HepG2 (cell line): ENCODE measurements around the gene UXS1. TPM values are rescaled to one million over a fixed set of nuclear protein-coding genes. Genes with fewer than 3 reads are reported as not detected.

Experiments
- BCL6 ChIP-seq: IDR thresholded peaks from 2 replicates; pipeline ENCODE4 v1.6.1; 2016; ENCODE audit warnings: missing genetic modification reagents, missing compliant biosample characterization
- BRD4 ChIP-seq: sonication (generic); formaldehyde crosslinking; IDR thresholded peaks from 2 replicates; pipeline ENCODE4 v1.4.0; 2020; ENCODE audit warnings: missing genetic modification reagents
- DMAP1 ChIP-seq: IDR thresholded peaks from 2 replicates; pipeline ENCODE4 v1.6.1; 2016
- HDAC2 ChIP-seq: sonication (generic); formaldehyde crosslinking; IDR thresholded peaks from 2 replicates; pipeline ENCODE4 v1.4.0; 2020; ENCODE audit warnings: missing genetic modification reagents
- HNF4A ChIP-seq: sonication (generic); formaldehyde crosslinking; IDR thresholded peaks from 2 replicates; pipeline ENCODE4 v1.4.0; 2020; ENCODE audit warnings: missing genetic modification reagents
- KLF11 ChIP-seq: IDR thresholded peaks from 2 replicates; pipeline ENCODE4 v1.6.1; 2016; ENCODE audit warnings: missing compliant biosample characterization
- MTF2 ChIP-seq: sonication (generic); formaldehyde crosslinking; IDR thresholded peaks from 2 replicates; pipeline ENCODE4 v1.5.0; 2020; ENCODE audit warnings: missing genetic modification reagents, borderline replicate concordance
- REPIN1 ChIP-seq: sonication (generic); formaldehyde crosslinking; IDR thresholded peaks from 2 replicates; pipeline ENCODE4 v1.8.0; 2022; ENCODE audit warnings: missing genetic modification reagents, low read depth, mild to moderate bottlenecking, borderline replicate concordance
- TEAD3 ChIP-seq: optimal IDR thresholded peaks from 2 replicates; pipeline ENCODE3; 2016; ENCODE audit warnings: borderline replicate concordance
- TEF ChIP-seq: sonication (generic); formaldehyde crosslinking; IDR thresholded peaks from 2 replicates; pipeline ENCODE4 v1.5.0; 2020; ENCODE audit warnings: missing genetic modification reagents
- TMF1 ChIP-seq: sonication (generic); formaldehyde crosslinking; IDR thresholded peaks from 2 replicates; pipeline ENCODE4 v1.8.1; 2022; ENCODE audit warnings: low read depth, missing genetic modification reagents
- ZNF331 ChIP-seq: sonication (generic); formaldehyde crosslinking; IDR thresholded peaks from 2 replicates; pipeline ENCODE4 v1.4.0; 2020; ENCODE audit warnings: missing genetic modification reagents
- ZNF567 ChIP-seq: sonication (generic); formaldehyde crosslinking; IDR thresholded peaks from 2 replicates; pipeline ENCODE4 v1.8.1; 2023; ENCODE audit warnings: mild to moderate bottlenecking, missing genetic modification reagents, borderline replicate concordance
- polyA plus RNA-seq, 8 experiments: library from polyadenylated mRNA; depleted of rRNA in 3 of 8; stranded (reverse) in 7 of 8; unstranded in 1 of 8; fragments of >200 nt; fragmentation: Illumina TruSeq in 4 of 8; extraction: Trizol in 4 of 8; gene quantifications; 2 replicates each; pipeline versions ENCODE4 v1.2.1 to v1.2.3, GENCODE V29; 2011 to 2016; ENCODE audit warnings: low read depth in 4 of 8, missing spikeins in 1 of 8, mixed read lengths in 1 of 8; ENCODE audit not compliant: insufficient read depth in 1 of 8
- total RNA-seq, 5 experiments: library from RNA; depleted of rRNA; stranded (reverse); fragments of >200 nt; fragmentation: Illumina TruSeq; extraction: Trizol; gene quantifications; 2 replicates each; pipeline ENCODE4 v1.2.3, GENCODE V29; 2016; ENCODE audit warnings: low read depth in 1 of 5
- TF ChIP-seq, protein P1 (sequence below): sonication (generic); formaldehyde crosslinking; IDR thresholded peaks from 2 replicates; pipeline ENCODE4 v1.4.0; 2020; ENCODE audit warnings: missing genetic modification reagents, borderline replicate concordance
- TF ChIP-seq, protein P2 (sequence below), 2 experiments: sonication (generic) in 1 of 2; formaldehyde crosslinking in 1 of 2; IDR thresholded peaks; 2 replicates each; pipeline versions ENCODE4 v1.4.0 to v1.6.1; 2016 to 2020; ENCODE audit warnings: borderline replicate concordance in 1 of 2, low read depth in 1 of 2, mild to moderate bottlenecking in 1 of 2, missing genetic modification reagents in 1 of 2
- TF ChIP-seq, protein P3 (sequence below): sonication (generic); formaldehyde crosslinking; IDR thresholded peaks from 2 replicates; pipeline ENCODE4 v1.8.1; 2023; ENCODE audit warnings: mild to moderate bottlenecking, missing genetic modification reagents
- TF ChIP-seq, protein P4 (sequence below): sonication (generic); formaldehyde crosslinking; IDR thresholded peaks from 2 replicates; pipeline ENCODE4 v1.5.1; 2020; ENCODE audit warnings: missing genetic modification reagents, mild to moderate bottlenecking, borderline replicate concordance
- TF ChIP-seq, protein P5 (sequence below): sonication (generic); formaldehyde crosslinking; IDR thresholded peaks from 2 replicates; pipeline ENCODE4 v1.9.0; 2021; ENCODE audit warnings: missing genetic modification reagents, borderline replicate concordance

The UXS1 gene
- total and polyA plus RNA-seq, 2 of the 13 experiments (the other 11 are each of a cell fraction or from before 2014, with no cell fraction given): 53.3 to 110 TPM

DNA sequence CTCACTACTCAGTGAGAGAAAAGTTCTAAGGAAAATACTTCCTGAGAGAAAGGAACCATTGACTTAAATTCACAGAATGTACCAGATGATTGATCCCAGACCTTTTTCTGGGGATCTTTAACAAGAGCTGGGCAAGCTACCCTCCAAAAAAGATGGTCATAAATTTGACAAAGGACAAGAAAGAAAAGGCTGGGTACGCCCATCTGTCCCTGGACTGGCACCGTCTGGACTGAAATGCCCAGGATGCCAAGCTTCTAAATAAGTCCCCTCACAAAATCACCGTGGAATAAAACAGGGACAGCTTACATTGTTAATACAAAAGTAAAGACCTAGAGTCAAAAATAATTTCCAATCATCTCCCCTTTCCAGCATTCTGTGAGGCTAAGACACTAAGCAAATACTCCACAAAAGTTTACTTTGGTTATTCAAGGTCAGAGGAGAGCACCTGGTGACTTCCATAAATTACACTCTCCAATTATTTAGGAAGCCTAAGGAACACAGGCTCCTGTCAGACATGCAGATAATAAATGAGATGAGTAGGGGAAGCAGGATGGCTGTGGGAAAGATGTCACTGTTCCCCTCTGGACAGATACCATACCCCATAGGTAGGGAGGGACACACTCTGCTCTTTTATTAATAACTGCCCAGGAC lies 69.9 kb downstream of the UXS1 start (continued):
- TF ChIP-seq MTF2 (no peak), ZNF567 (CRISPR knock-in tag) (no peak), HDAC2 (0 out of 2 replicates have a peak, but pooled peaks have one; percentile 31), DMAP1 (CRISPR knock-in tag) (no peak), KLF11 (no peak), TEAD3 (CRISPR knock-in tag) (peak; percentile 21), BCL6 (CRISPR knock-in tag) (peak; percentile 35; the same call in 1 of the 2 replicates), REPIN1 (CRISPR knock-in tag) (0 out of 2 replicates have a peak, but pooled peaks have one; percentile 8), ZNF331 (CRISPR knock-in tag) (peak; percentile 52; the same call in 1 of the 2 replicates), HNF4A (CRISPR knock-in tag) (peak; percentile 22; the same call in 1 of the 2 replicates), TMF1 (CRISPR knock-in tag) (no peak), BRD4 (CRISPR knock-in tag) (no peak), TEF (no peak)
- TF ChIP-seq, protein P1, sequence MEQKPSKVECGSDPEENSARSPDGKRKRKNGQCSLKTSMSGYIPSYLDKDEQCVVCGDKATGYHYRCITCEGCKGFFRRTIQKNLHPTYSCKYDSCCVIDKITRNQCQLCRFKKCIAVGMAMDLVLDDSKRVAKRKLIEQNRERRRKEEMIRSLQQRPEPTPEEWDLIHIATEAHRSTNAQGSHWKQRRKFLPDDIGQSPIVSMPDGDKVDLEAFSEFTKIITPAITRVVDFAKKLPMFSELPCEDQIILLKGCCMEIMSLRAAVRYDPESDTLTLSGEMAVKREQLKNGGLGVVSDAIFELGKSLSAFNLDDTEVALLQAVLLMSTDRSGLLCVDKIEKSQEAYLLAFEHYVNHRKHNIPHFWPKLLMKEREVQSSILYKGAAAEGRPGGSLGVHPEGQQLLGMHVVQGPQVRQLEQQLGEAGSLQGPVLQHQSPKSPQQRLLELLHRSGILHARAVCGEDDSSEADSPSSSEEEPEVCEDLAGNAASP (CRISPR knock-in tag): 0 out of 2 replicates have a peak, but pooled peaks have one; percentile 36
- TF ChIP-seq, protein P2, sequence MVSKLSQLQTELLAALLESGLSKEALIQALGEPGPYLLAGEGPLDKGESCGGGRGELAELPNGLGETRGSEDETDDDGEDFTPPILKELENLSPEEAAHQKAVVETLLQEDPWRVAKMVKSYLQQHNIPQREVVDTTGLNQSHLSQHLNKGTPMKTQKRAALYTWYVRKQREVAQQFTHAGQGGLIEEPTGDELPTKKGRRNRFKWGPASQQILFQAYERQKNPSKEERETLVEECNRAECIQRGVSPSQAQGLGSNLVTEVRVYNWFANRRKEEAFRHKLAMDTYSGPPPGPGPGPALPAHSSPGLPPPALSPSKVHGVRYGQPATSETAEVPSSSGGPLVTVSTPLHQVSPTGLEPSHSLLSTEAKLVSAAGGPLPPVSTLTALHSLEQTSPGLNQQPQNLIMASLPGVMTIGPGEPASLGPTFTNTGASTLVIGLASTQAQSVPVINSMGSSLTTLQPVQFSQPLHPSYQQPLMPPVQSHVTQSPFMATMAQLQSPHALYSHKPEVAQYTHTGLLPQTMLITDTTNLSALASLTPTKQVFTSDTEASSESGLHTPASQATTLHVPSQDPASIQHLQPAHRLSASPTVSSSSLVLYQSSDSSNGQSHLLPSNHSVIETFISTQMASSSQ (IDR thresholded peaks at IDR 0.05; ENCODE audit: low read depth): 0 out of 2 replicates have a peak, but pooled peaks have one; percentile 16
- TF ChIP-seq, protein P2 (CRISPR knock-in tag; IDR thresholded peaks at IDR 0.05; ENCODE audit: borderline replicate concordance): no peak
- TF ChIP-seq, protein P3, sequence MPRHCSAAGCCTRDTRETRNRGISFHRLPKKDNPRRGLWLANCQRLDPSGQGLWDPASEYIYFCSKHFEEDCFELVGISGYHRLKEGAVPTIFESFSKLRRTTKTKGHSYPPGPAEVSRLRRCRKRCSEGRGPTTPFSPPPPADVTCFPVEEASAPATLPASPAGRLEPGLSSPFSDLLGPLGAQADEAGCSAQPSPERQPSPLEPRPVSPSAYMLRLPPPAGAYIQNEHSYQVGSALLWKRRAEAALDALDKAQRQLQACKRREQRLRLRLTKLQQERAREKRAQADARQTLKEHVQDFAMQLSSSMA (CRISPR knock-in tag): no peak
- TF ChIP-seq, protein P4, sequence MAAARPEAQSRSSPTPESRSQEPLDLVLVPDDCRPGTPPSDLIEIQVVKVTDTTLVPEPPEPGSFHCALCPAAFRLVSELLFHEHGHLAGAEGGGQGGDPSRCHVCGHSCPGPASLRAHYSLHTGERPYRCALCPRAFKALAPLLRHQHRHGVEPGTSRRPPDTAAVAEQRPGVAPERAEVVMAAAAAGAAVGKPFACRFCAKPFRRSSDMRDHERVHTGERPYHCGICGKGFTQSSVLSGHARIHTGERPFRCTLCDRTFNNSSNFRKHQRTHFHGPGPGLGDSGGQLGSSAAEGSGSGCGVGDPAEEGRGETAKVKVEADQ: no peak
- TF ChIP-seq, protein P5, sequence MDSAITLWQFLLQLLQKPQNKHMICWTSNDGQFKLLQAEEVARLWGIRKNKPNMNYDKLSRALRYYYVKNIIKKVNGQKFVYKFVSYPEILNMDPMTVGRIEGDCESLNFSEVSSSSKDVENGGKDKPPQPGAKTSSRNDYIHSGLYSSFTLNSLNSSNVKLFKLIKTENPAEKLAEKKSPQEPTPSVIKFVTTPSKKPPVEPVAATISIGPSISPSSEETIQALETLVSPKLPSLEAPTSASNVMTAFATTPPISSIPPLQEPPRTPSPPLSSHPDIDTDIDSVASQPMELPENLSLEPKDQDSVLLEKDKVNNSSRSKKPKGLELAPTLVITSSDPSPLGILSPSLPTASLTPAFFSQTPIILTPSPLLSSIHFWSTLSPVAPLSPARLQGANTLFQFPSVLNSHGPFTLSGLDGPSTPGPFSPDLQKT (CRISPR knock-in tag): no peak
